Measurements from ENCODE around the gene SUCO.
A peak's percentile ranks its signal among the peaks of the same experiment; 100 is the strongest.
"Not testable (repeated sequence)": the region's sequence is repeated elsewhere in the genome, so short reads cannot be mapped to it uniquely, and the experiment has no call there.

SUCO gene, protein sequence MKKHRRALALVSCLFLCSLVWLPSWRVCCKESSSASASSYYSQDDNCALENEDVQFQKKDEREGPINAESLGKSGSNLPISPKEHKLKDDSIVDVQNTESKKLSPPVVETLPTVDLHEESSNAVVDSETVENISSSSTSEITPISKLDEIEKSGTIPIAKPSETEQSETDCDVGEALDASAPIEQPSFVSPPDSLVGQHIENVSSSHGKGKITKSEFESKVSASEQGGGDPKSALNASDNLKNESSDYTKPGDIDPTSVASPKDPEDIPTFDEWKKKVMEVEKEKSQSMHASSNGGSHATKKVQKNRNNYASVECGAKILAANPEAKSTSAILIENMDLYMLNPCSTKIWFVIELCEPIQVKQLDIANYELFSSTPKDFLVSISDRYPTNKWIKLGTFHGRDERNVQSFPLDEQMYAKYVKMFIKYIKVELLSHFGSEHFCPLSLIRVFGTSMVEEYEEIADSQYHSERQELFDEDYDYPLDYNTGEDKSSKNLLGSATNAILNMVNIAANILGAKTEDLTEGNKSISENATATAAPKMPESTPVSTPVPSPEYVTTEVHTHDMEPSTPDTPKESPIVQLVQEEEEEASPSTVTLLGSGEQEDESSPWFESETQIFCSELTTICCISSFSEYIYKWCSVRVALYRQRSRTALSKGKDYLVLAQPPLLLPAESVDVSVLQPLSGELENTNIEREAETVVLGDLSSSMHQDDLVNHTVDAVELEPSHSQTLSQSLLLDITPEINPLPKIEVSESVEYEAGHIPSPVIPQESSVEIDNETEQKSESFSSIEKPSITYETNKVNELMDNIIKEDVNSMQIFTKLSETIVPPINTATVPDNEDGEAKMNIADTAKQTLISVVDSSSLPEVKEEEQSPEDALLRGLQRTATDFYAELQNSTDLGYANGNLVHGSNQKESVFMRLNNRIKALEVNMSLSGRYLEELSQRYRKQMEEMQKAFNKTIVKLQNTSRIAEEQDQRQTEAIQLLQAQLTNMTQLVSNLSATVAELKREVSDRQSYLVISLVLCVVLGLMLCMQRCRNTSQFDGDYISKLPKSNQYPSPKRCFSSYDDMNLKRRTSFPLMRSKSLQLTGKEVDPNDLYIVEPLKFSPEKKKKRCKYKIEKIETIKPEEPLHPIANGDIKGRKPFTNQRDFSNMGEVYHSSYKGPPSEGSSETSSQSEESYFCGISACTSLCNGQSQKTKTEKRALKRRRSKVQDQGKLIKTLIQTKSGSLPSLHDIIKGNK (N-terminal part only)
- total RNA-seq = 75.1 to 229 (median 94.2) reads per million in 9 experiments

- peaks cover 22% of the 10 kb centered on the region for H3K36me3 Mint-ChIP-seq (ENCODE audit: insufficient read depth)
- peaks cover 35 to 49% of the 10 kb centered on the region in 2 donors for H3K4me1 Mint-ChIP-seq (ENCODE audit: low read depth in 2 of 2)
- peaks cover 0 to 13% of the 10 kb centered on the region in 2 donors for H3K27me3 Mint-ChIP-seq
- no peaks in the 10 kb centered on the region for H3K9me3 Mint-ChIP-seq
- peak within 1 kb of the TSS; percentile 90 to 96 for H3K4me3 Mint-ChIP-seq
- ATAC-seq (replicated peaks) (peak; percentile 75), DNase-seq (peak; percentile 99)
- peak within 1 kb of the TSS; percentile 99 to 100 for H3K27ac Mint-ChIP-seq
Observed at GRCh38 chr1:172532700-172533512, at the start of gene SUCO. TSS of gene SUCO (plus strand) at chr1:172533150. CDS start at chr1:172533436, 286 bp downstream.

GRCh38 chr1:172483448-172483847 is 49.5 kb upstream of the SUCO start:
- ATAC-seq (replicated peaks) = no peak
- no peak for DNase-seq
- Mint-ChIP-seq H3K9me3 (no peaks in the 10 kb centered on the region), H3K4me3 (no peak overlapping the region), H3K27me3 (peaks cover 17 to 32% of the 10 kb centered on the region in 2 donors), H3K27ac (no peak overlapping the region), H3K4me1 (ENCODE audit: low read depth in 2 of 2) (peaks cover 0 to 2% of the 10 kb centered on the region in 2 donors), H3K36me3 (ENCODE audit: insufficient read depth) (no peaks in the 10 kb centered on the region)

DNA sequence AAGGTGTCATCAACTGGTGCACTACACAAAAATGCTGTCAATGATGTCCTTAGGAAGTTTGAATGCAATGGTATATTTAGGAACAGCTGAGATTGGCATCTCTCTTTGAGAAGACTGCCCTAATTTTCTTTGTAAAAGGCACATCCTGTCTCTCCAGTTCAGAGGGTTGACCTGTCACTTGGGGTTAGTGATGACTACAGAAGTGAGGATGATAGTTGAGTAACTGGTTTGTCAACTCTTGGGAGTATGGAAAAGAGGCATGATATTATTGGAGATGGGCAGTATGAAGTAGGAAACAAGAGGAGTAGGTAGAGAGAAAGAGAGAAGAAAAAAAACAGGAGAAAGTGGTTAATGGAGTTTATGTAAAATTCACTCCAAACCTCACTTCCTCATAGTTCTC is 48.7 kb upstream of the SUCO start:
- Mint-ChIP-seq H3K4me3 (no peak overlapping the region), H3K4me1 (ENCODE audit: low read depth in 2 of 2) (peaks cover 0 to 2% of the 10 kb centered on the region in 2 donors), H3K36me3 (ENCODE audit: insufficient read depth) (no peaks in the 10 kb centered on the region), H3K9me3 (no peaks in the 10 kb centered on the region), H3K27ac (no peak overlapping the region), H3K27me3 (peaks cover 17 to 38% of the 10 kb centered on the region in 2 donors)
- no peak for DNase-seq
- ATAC-seq (replicated peaks) = no peak

- Mint-ChIP-seq H3K36me3 (ENCODE audit: insufficient read depth) (no peaks in the 10 kb centered on the region), H3K9me3 (no peaks in the 10 kb centered on the region), H3K27me3 (peaks cover 8 to 32% of the 10 kb centered on the region in 2 donors), H3K27ac (no peak overlapping the region), H3K4me3 (no peak overlapping the region), H3K4me1 (ENCODE audit: low read depth in 2 of 2) (peaks cover 0 to 2% of the 10 kb centered on the region in 2 donors)
- DNase-seq (no peak), ATAC-seq (replicated peaks) (no peak)
Observed at GRCh38 chr1:172485626-172486025, 47.3 kb upstream of the SUCO start.

GRCh38 chr1:172486805-172487454 is 46.0 kb upstream of the SUCO start:
- Mint-ChIP-seq H3K36me3 (ENCODE audit: insufficient read depth) (no peaks in the 10 kb centered on the region), H3K27ac (no peak overlapping the region), H3K9me3 (no peaks in the 10 kb centered on the region), H3K27me3 (peaks cover 8 to 38% of the 10 kb centered on the region in 2 donors), H3K4me1 (ENCODE audit: low read depth in 2 of 2) (peaks cover 0 to 2% of the 10 kb centered on the region in 2 donors), H3K4me3 (no peak overlapping the region)
- no peak for DNase-seq
- ATAC-seq (replicated peaks) = no peak

DNA sequence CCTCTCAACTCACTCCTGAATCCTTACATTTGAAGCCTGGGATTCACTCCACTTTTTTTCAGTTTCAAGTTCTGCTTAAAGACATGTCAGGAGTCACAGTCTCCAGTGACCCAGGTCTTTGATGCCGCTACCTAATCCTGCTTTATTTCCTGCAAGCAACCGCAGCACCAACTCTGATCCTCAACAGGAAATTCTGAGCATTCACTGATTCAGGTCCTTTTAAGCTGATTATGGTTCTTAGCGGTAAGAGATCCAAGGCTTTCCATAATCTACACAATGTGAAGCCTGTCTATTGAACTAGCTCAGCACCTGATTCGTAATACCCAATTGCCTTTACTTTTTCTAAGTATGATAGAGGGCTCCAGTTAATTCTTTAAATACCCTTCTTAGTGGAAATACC is 45.4 kb upstream of the SUCO start:
- Mint-ChIP-seq H3K9me3 (no peaks in the 10 kb centered on the region), H3K4me1 (ENCODE audit: low read depth in 2 of 2) (peaks cover 0 to 2% of the 10 kb centered on the region in 2 donors), H3K27ac (no peak overlapping the region), H3K36me3 (ENCODE audit: insufficient read depth) (no peaks in the 10 kb centered on the region), H3K27me3 (peaks cover 8 to 43% of the 10 kb centered on the region in 2 donors), H3K4me3 (no peak overlapping the region)
- DNase-seq = no peak
- no peak for ATAC-seq (replicated peaks)

DNA sequence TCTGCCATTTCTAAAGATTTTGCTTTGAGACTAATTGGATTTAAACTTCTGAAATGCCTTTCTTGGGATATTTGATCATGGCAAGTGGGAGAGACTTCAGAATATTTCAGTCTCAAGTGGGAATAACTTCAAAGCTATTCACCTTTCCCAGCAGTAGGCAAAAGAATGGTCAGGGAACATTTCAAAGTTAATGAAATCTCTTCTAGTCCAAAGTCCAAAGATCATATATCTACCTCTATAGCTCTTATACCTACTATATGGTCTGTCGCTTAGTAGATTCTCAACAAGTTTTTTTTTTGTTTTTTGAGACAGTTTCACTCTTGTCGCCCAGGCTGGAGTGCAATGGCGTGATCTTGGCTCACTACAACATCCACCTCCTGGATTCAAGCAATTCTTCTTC is 44.6 kb upstream of the SUCO start:
- no peak for DNase-seq
- peaks cover 0 to 2% of the 10 kb centered on the region in 2 donors for H3K4me1 Mint-ChIP-seq (ENCODE audit: low read depth in 2 of 2)
- no peak overlapping the region for H3K4me3 Mint-ChIP-seq
- no peaks in the 10 kb centered on the region for H3K36me3 Mint-ChIP-seq (ENCODE audit: insufficient read depth)
- peaks cover 8 to 43% of the 10 kb centered on the region in 2 donors for H3K27me3 Mint-ChIP-seq
- H3K27ac Mint-ChIP-seq = no peak overlapping the region
- ATAC-seq (replicated peaks) = no peak
- no peaks in the 10 kb centered on the region for H3K9me3 Mint-ChIP-seq

DNA sequence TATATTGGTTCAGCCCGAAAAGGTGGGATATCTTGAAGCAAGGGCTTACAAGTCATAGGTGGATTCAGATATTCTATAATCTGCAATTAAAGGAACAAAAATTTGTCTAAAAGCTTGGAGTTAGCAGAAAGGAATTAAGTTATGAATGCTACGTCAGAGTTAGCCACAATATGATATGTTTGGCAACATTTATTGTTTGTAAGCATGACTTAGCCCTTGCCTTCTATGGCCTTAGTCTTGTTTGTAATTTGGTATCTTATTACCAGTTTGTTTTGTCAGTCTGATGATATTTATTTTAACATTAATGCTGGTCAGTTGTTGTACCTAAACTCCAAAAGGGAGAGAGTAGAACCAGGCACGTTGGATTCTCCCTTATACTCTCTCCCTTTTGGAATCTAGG is 43.1 kb upstream of the SUCO start:
- DNase-seq (no peak), ATAC-seq (replicated peaks) (no peak)
- Mint-ChIP-seq H3K36me3 (ENCODE audit: insufficient read depth) (no peaks in the 10 kb centered on the region), H3K9me3 (no peaks in the 10 kb centered on the region), H3K27me3 (peaks cover 8 to 43% of the 10 kb centered on the region in 2 donors), H3K4me1 (ENCODE audit: low read depth in 2 of 2) (peaks cover 0 to 2% of the 10 kb centered on the region in 2 donors), H3K4me3 (no peak overlapping the region), H3K27ac (no peak overlapping the region)

DNA sequence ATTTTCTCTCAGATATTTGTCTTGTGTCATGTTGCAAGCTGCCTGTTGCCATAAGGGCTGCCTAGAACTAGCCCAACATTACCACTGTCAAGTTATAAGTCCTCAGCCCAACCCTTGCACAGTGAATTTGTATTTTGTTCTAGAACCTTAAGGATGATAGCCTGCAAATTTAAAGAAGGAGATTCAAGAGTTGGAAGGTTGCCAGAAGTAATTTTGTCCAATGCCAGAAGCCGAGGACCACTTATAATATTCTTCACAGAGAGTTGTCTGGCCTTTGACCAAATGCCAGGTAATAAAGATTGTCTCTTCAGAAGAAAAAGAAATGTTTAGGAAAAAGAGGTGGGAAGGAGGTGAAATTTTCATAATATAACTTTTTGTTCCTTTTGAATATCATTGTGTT is 40.5 kb upstream of the SUCO start:
- Mint-ChIP-seq H3K36me3 (ENCODE audit: insufficient read depth) (no peaks in the 10 kb centered on the region), H3K27ac (no peak overlapping the region), H3K4me3 (no peak overlapping the region), H3K4me1 (ENCODE audit: low read depth in 2 of 2) (peaks cover 0 to 1% of the 10 kb centered on the region in 2 donors), H3K9me3 (no peaks in the 10 kb centered on the region), H3K27me3 (peaks cover 0 to 24% of the 10 kb centered on the region in 2 donors)
- ATAC-seq (replicated peaks) (no peak), DNase-seq (no peak)

GRCh38 chr1:172494166-172494565 is 38.8 kb upstream of the SUCO start:
- no peak overlapping the region for H3K4me3 Mint-ChIP-seq
- H3K9me3 Mint-ChIP-seq = no peaks in the 10 kb centered on the region
- H3K36me3 Mint-ChIP-seq (ENCODE audit: insufficient read depth) = no peaks in the 10 kb centered on the region
- H3K4me1 Mint-ChIP-seq (ENCODE audit: low read depth in 2 of 2) = no peaks in the 10 kb centered on the region
- peaks cover 0 to 15% of the 10 kb centered on the region in 2 donors for H3K27me3 Mint-ChIP-seq
- no peak for DNase-seq
- H3K27ac Mint-ChIP-seq = no peak overlapping the region
- ATAC-seq (replicated peaks) = no peak

DNA sequence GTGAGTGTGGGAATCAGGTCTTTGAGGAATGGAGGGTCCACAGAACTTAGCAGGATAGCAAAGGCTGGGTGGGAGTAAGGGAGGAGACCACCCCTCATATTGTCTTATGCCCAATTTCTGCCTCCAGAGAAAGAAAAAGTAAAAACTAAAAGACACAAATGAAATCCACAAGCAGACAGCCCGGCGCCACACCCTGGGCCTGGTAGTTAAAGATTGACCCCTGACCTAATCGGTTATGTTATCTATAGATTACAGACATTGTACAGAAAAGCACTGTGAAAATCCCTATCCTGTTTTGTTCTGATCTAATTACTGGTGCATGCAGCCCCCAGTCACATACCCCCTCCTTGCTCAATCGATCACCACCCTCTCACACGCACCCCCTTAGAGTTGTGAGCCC is 36.8 kb upstream of the SUCO start:
- not testable (repeated sequence) for H3K36me3 Mint-ChIP-seq (ENCODE audit: insufficient read depth); DNase-seq; ATAC-seq (replicated peaks); H3K4me1 Mint-ChIP-seq (ENCODE audit: low read depth in 2 of 2); H3K4me3 Mint-ChIP-seq; H3K27ac Mint-ChIP-seq; H3K27me3 Mint-ChIP-seq; H3K9me3 Mint-ChIP-seq

- Mint-ChIP-seq H3K27ac (no peak overlapping the region), H3K4me3 (no peak overlapping the region), H3K27me3 (peaks cover 0 to 9% of the 10 kb centered on the region in 2 donors), H3K9me3 (no peaks in the 10 kb centered on the region), H3K36me3 (ENCODE audit: insufficient read depth) (no peaks in the 10 kb centered on the region), H3K4me1 (ENCODE audit: low read depth in 2 of 2) (no peaks in the 10 kb centered on the region)
- no peak for ATAC-seq (replicated peaks)
- DNase-seq = no peak
Observed at GRCh38 chr1:172496678-172497077, 36.3 kb upstream of the SUCO start.

Measured in effector memory CD8-positive, alpha-beta T cell (primary cell).